WTC11 (cell line): ENCODE results near the gene TNKS2. TPM values are rescaled to one million over a fixed set of nuclear protein-coding genes. Genes with fewer than 3 reads are reported as not detected.

Experiments
- ATAC-seq: fragments of 200-7000 bp; cut with Tn5 transposase; 2 replicates; pipeline ENCODE4 v1.10.0; 2021; ENCODE audit warnings: mild to moderate bottlenecking, moderate library complexity
- CTCF ChIA-PET: fragments of 300-600 bp; sonication (Branson Sonifier 250); formaldehyde crosslinking; loops from one replicate; lab custom pipeline; 2021; ENCODE audit warnings: antibody characterized with exemption; lab: Charles Lee
- POLR2A ChIA-PET: fragments of 350-600 bp; sonication (Branson Sonifier 250); formaldehyde crosslinking; loops from one replicate; lab custom pipeline; 2021; ENCODE audit warnings: antibody characterized with exemption; lab: Charles Lee
- DNase-seq: peaks from one replicate; pipeline ENCODE4 v3.0.0; 2021; ENCODE audit warnings: low spot score
- H3K27ac Mint-ChIP-seq: 2 replicates; pipeline ENCODE4 v1.8.0; 2021; ENCODE audit warnings: mixed read lengths
- H3K27me3 Mint-ChIP-seq: 2 replicates; pipeline ENCODE4 v1.8.0; 2021; ENCODE audit warnings: low read depth, mild to moderate bottlenecking, moderate library complexity, mixed read lengths
- H3K36me3 Mint-ChIP-seq: 2 replicates; pipeline ENCODE4 v1.8.0; 2021; ENCODE audit warnings: mixed read lengths
- H3K4me1 Mint-ChIP-seq: 2 replicates; pipeline ENCODE4 v1.8.0; 2022; ENCODE audit warnings: mixed read lengths
- H3K4me3 Mint-ChIP-seq: 2 replicates; pipeline ENCODE4 v1.8.0; 2021; ENCODE audit warnings: mild to moderate bottlenecking, moderate library complexity, mixed read lengths
- H3K9me3 Mint-ChIP-seq: 2 replicates; pipeline ENCODE4 v1.8.0; 2021; ENCODE audit warnings: mixed read lengths
- AR ChIP-seq: fragments of 250-450 bp; sonication (Bioruptor Pico); IDR thresholded peaks from 2 replicates; pipeline ENCODE4 v1.9.0; 2021; ENCODE audit warnings: mild to moderate bottlenecking
- CREM ChIP-seq: sonication (generic); formaldehyde crosslinking; IDR thresholded peaks from 2 replicates; pipeline ENCODE4 v1.8.1; 2022; ENCODE audit warnings: mild to moderate bottlenecking, missing genetic modification reagents, moderate library complexity
- E2F4 ChIP-seq: sonication (generic); formaldehyde crosslinking; IDR thresholded peaks from 2 replicates; pipeline ENCODE4 v1.8.1; 2022; ENCODE audit warnings: low read depth, mild to moderate bottlenecking, moderate library complexity, missing genetic modification reagents, borderline replicate concordance
- E2F5 ChIP-seq: sonication (generic); formaldehyde crosslinking; IDR thresholded peaks from 2 replicates; pipeline ENCODE4 v1.8.1; 2022; ENCODE audit warnings: mild to moderate bottlenecking, moderate library complexity, missing genetic modification reagents
- ELF4 ChIP-seq: sonication (generic); formaldehyde crosslinking; IDR thresholded peaks from 2 replicates; pipeline ENCODE4 v1.8.1; 2022; ENCODE audit warnings: low read depth, mild to moderate bottlenecking, moderate library complexity, missing genetic modification reagents
- ESRRA ChIP-seq: sonication (generic); formaldehyde crosslinking; IDR thresholded peaks from 2 replicates; pipeline ENCODE4 v1.8.1; 2022; ENCODE audit warnings: mild to moderate bottlenecking, missing genetic modification reagents, borderline replicate concordance
- MAX ChIP-seq: sonication (generic); formaldehyde crosslinking; IDR thresholded peaks from 2 replicates; pipeline ENCODE4 v1.8.0; 2022; ENCODE audit warnings: mild to moderate bottlenecking, missing genetic modification reagents
- NFYB ChIP-seq: sonication (generic); formaldehyde crosslinking; conservative IDR thresholded peaks from 2 replicates; pipeline ENCODE4 v1.8.0; 2022; ENCODE audit warnings: low read depth, missing genetic modification reagents
- NR2C2 ChIP-seq: sonication (generic); formaldehyde crosslinking; IDR thresholded peaks from 2 replicates; pipeline ENCODE4 v1.8.0; 2022; ENCODE audit warnings: mild to moderate bottlenecking, missing genetic modification reagents
- PRDM15 ChIP-seq: sonication (generic); formaldehyde crosslinking; IDR thresholded peaks from 2 replicates; pipeline ENCODE4 v1.8.0; 2022; ENCODE audit warnings: missing genetic modification reagents
- PREB ChIP-seq: sonication (generic); formaldehyde crosslinking; IDR thresholded peaks from 2 replicates; pipeline ENCODE4 v1.8.1; 2022; ENCODE audit warnings: mild to moderate bottlenecking, missing genetic modification reagents, moderate library complexity, borderline replicate concordance
- RORB ChIP-seq: fragments of 250-450 bp; sonication (Bioruptor Pico); IDR thresholded peaks from 2 replicates; pipeline ENCODE4 v1.9.0; 2021; ENCODE audit warnings: mild to moderate bottlenecking
- SMAD4 ChIP-seq: sonication (generic); formaldehyde crosslinking; IDR thresholded peaks from 2 replicates; pipeline ENCODE4 v1.8.0; 2022; ENCODE audit warnings: mild to moderate bottlenecking, missing genetic modification reagents
- SP1 ChIP-seq: sonication (generic); formaldehyde crosslinking; conservative IDR thresholded peaks from 2 replicates; pipeline ENCODE4 v1.8.1; 2022; ENCODE audit warnings: missing genetic modification reagents
- TEAD1 ChIP-seq: sonication (generic); formaldehyde crosslinking; IDR thresholded peaks from 2 replicates; pipeline ENCODE4 v1.8.0; 2022; ENCODE audit warnings: mild to moderate bottlenecking, missing genetic modification reagents
- TEAD4 ChIP-seq: sonication (generic); formaldehyde crosslinking; IDR thresholded peaks from 2 replicates; pipeline ENCODE4 v1.8.0; 2022; ENCODE audit warnings: mild to moderate bottlenecking, missing genetic modification reagents
- TP53 ChIP-seq: sonication (generic); formaldehyde crosslinking; IDR thresholded peaks from 2 replicates; pipeline ENCODE4 v1.8.1; 2023; ENCODE audit warnings: mild to moderate bottlenecking, missing genetic modification reagents
- USF2 ChIP-seq: sonication (generic); formaldehyde crosslinking; IDR thresholded peaks from 2 replicates; pipeline ENCODE4 v1.8.1; 2023; ENCODE audit warnings: mild to moderate bottlenecking, missing genetic modification reagents, moderate library complexity
- ZMAT4 ChIP-seq: fragments of 250-450 bp; sonication (Bioruptor Pico); IDR thresholded peaks from 2 replicates; pipeline ENCODE4 v1.9.0; 2021; ENCODE audit warnings: mild to moderate bottlenecking
- ZNF121 ChIP-seq: sonication (generic); formaldehyde crosslinking; IDR thresholded peaks from 2 replicates; pipeline ENCODE4 v1.8.0; 2023; ENCODE audit warnings: missing genetic modification reagents
- ZNF138 ChIP-seq: sonication (generic); formaldehyde crosslinking; conservative IDR thresholded peaks from 2 replicates; pipeline ENCODE4 v1.8.1; 2022; ENCODE audit warnings: mild to moderate bottlenecking, moderate library complexity, missing genetic modification reagents
- ZNF232 ChIP-seq: sonication (generic); formaldehyde crosslinking; IDR thresholded peaks from 2 replicates; pipeline ENCODE4 v1.8.0; 2022; ENCODE audit warnings: mild to moderate bottlenecking, missing genetic modification reagents
- total RNA-seq: library from RNA; stranded (reverse); gene quantifications from 3 replicates; pipeline ENCODE4 v1.2.3, GENCODE V29; 2021

Gene TNKS2
- total RNA-seq, 1 experiment from 2014 or later, result 53.5 TPM

GRCh38 chr10:91785830-91786229, 12.4 kb upstream of the TNKS2 start:
- ChIA-PET CTCF (interaction anchor here (0.6 to 1.0 kb wide), 2 partner anchors 11 to 396 kb away, joined by 3 to 4 read pairs; no protein-coding TSS in a partner anchor), POLR2A (no interaction called here)
- H3K4me3 Mint-ChIP-seq, result no peak overlapping the region
- peaks cover 27% of the 10 kb centered on the region for H3K4me1 Mint-ChIP-seq
- no peaks in the 10 kb centered on the region for H3K36me3 Mint-ChIP-seq
- DNase-seq, result no peak
- no peaks in the 10 kb centered on the region for H3K9me3 Mint-ChIP-seq
- no peaks in the 10 kb centered on the region for H3K27me3 Mint-ChIP-seq
- ATAC-seq, result no peak
- TF ChIP-seq ZNF232 (CRISPR knock-in tag) (no peak), ZMAT4 (CRISPR knock-in tag) (no peak), NFYB (CRISPR knock-in tag) (no peak), SP1 (CRISPR knock-in tag) (no peak), TEAD4 (CRISPR knock-in tag) (no peak), MAX (CRISPR knock-in tag) (no peak), E2F4 (CRISPR knock-in tag) (no peak), PREB (CRISPR knock-in tag) (no peak), PRDM15 (CRISPR knock-in tag) (no peak), USF2 (CRISPR knock-in tag) (no peak), ZNF138 (no peak), TP53 (CRISPR knock-in tag) (no peak), ZNF121 (CRISPR knock-in tag) (no peak), AR (CRISPR knock-in tag) (no peak), RORB (CRISPR knock-in tag) (no peak)
- TF ChIP-seq, all 79 proteins: peak for 0
- H3K27ac Mint-ChIP-seq, result no peak overlapping the region

- Mint-ChIP-seq H3K4me3 (no peak overlapping the region), H3K9me3 (peaks cover 4% of the 10 kb centered on the region; the same call in 1 of the 2 replicates), H3K27me3 (no peaks in the 10 kb centered on the region), H3K27ac (no peak overlapping the region), H3K36me3 (no peaks in the 10 kb centered on the region), H3K4me1 (peaks cover 27% of the 10 kb centered on the region)
- ATAC-seq (peak; percentile 78), DNase-seq (no peak)
- POLR2A ChIA-PET, result no interaction called here
- CTCF ChIA-PET, result interaction anchor here (2.5 kb wide), 1 partner anchor 29 kb away, joined by 9 read pairs; no protein-coding TSS in a partner anchor
- TF ChIP-seq E2F5, result no peak
- no peak for TF ChIP-seq SMAD4 (CRISPR knock-in tag)
- TF ChIP-seq ESRRA (CRISPR knock-in tag), result no peak
- TF ChIP-seq SP1 (CRISPR knock-in tag), result no peak
- TF ChIP-seq TEAD1 (CRISPR knock-in tag), result no peak
- no peak for TF ChIP-seq ELF4 (CRISPR knock-in tag)
- TF ChIP-seq CREM, result no peak
- TF ChIP-seq NR2C2, result no peak
Observed at GRCh38 chr10:91787258-91787657, 11.0 kb upstream of the TNKS2 start.
